Panc1 (cell line): Measurements from ENCODE around the gene TSC2.

ENCODE experiments used
- CTCF ChIP-seq: fragments of 450-650 bp; IDR thresholded peaks from 2 replicates; pipeline ENCODE4 v1.5.1; 2017; ENCODE audit warnings: mild to moderate bottlenecking
- POLR2AphosphoS5 ChIP-seq: IDR thresholded peaks from 2 replicates; pipeline ENCODE4 v1.6.1; 2012; ENCODE audit warnings: mild to moderate bottlenecking, low read depth, low read length, moderate library complexity
- SIN3A ChIP-seq: IDR thresholded peaks from 2 replicates; pipeline ENCODE4 v1.6.1; 2012; ENCODE audit warnings: low read depth, mild to moderate bottlenecking, low read length, moderate library complexity, borderline replicate concordance; ENCODE audit not compliant: insufficient read depth
- TCF7L2 ChIP-seq: IDR thresholded peaks from 2 replicates; pipeline ENCODE4 v1.6.1; 2011; ENCODE audit warnings: mild to moderate bottlenecking, low read depth, low read length, inconsistent platforms

DNA sequence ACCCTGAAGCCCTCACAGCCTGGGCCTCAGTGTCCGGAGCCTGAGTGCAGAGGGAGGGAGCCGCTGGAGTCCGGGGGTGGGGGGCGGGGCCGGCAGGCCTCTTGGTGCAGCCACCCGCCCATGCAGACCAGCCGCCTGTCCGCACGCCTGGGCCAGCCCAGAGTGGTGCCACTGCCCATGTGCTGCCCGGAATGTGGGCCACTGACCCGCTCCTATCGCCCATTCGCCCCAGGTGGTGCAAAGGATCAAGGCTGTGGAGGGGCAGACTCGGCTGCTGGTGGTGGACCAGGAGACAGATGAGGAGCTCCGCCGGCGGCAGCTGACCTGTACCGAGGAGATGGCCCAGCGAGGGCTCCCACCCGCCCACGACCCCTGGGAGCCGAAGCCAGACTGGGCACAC, 18.4 kb upstream of the TSC2 start:
- TF ChIP-seq CTCF (no peak), POLR2AphosphoS5 (no peak), SIN3A (no peak), TCF7L2 (no peak)
